Stimulated activated memory B cell treated with anti-CD40 and anti-IgM and Interleukin-4, amounts not matched to agents 10 μg/mL and 1 μg/mL and 100 μg/mL, for 72 hours (primary cell): ENCODE results near the gene SYNE4.

Experiments
- ATAC-seq: fragments of 150-1000 bp; cut with Tn5 transposase; 2 replicates; pipeline ENCODE4 v1.10.0; 2021
- H3K27ac Mint-ChIP-seq: one replicate; pipeline ENCODE4 v1.8.0; 2022; ENCODE audit warnings: mild to moderate bottlenecking, mixed read lengths
- H3K27me3 Mint-ChIP-seq: one replicate; pipeline ENCODE4 v1.8.0; 2022; ENCODE audit warnings: mixed read lengths
- H3K36me3 Mint-ChIP-seq: one replicate; pipeline ENCODE4 v1.8.0; 2022; ENCODE audit warnings: mixed read lengths
- H3K4me1 Mint-ChIP-seq: one replicate; pipeline ENCODE4 v1.8.0; 2022; ENCODE audit warnings: mixed read lengths
- H3K4me3 Mint-ChIP-seq: one replicate; pipeline ENCODE4 v1.8.0; 2022; ENCODE audit warnings: mild to moderate bottlenecking, moderate library complexity, mixed read lengths
- H3K9me3 Mint-ChIP-seq: one replicate; pipeline ENCODE4 v1.8.0; 2022; ENCODE audit warnings: mixed read lengths

Gene SYNE4

DNA sequence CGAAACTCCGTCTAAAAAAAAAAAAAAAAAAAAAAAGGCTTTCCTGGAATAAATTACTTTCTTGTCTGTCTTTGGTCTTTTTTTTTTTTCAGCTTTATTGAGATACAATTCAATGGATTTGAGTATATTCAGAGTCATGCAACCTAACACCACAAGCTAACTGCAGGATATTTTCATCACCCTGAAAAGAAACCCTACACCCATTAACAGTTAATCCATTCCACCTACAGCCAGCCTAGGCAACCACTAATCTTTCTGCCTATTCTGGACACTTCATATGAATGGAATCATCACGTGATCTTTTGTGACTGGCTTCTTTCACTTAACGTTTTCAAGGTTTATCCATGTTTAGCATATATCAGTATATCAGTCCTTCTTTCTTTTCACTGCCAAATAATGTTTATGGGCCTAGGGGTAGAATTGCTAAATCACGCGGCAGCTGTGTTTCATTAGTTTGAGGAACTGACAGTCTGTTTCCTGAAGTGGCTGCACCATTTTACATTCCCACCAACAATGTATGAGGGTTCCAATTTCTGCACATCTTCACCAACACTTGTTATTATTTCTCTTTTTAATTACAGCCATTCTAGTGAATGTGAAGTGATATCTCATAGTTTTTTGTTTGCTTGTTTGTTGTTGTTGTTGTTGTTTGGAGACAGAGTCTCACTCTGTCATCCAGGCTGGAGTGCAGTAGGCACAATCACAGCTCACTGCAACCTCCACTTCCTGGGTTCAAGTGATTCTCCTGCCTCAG, 52.6 kb downstream of the SYNE4 start:
- no peak overlapping the region for H3K4me3 Mint-ChIP-seq
- no peak overlapping the region for H3K27ac Mint-ChIP-seq

More for the DNA sequence above, 52.6 kb downstream of the SYNE4 start:
- Mint-ChIP-seq H3K36me3 (no peaks in the 10 kb centered on the region), H3K9me3 (peaks cover 2% of the 10 kb centered on the region), H3K4me1 (peaks cover 24% of the 10 kb centered on the region), H3K27me3 (peaks cover 25% of the 10 kb centered on the region)
- ATAC-seq = no peak
